Measurements from ENCODE around the gene TRIM14.

- TF ChIP-seq SREBF2 (IDR thresholded peaks at IDR 0.05) (no peak), CTCF (IDR thresholded peaks at IDR 0.05) (no peak), POLR2A (IDR thresholded peaks at IDR 0.05; ENCODE audit: low read length) (no peak), USF2 (IDR thresholded peaks at IDR 0.05) (no peak), JUN (IDR thresholded peaks at IDR 0.05) (no peak; a peak in 1 of 5 replicates), CHD2 (IDR thresholded peaks at IDR 0.05; ENCODE audit: low read length, partially characterized antibody) (no peak), BHLHE40 (IDR thresholded peaks at IDR 0.05; ENCODE audit: low read depth, low read length) (no peak), REST (IDR thresholded peaks at IDR 0.05) (no peak)
These were observed 27.3 kb upstream of the TRIM14 start for GRCh38 chr9:98146101-98146991.
